SU-DHL-6 (cell line): ENCODE results near the gene THBD.

Experiments used
- H2AFZ ChIP-seq: fragments of 200-600 bp; sonication (generic); 2 replicates; pipeline ENCODE4 v1.6.1; 2014; ENCODE audit warnings: low read depth, mild to moderate bottlenecking, moderate library complexity, mixed read lengths, antibody characterized with exemption, low read length; ENCODE audit not compliant: severe bottlenecking
- H3F3A ChIP-seq: fragments of 200-600 bp; shearing (Covaris generic); 2 replicates; pipeline ENCODE4 v1.6.0; 2016; ENCODE audit warnings: antibody characterized with exemption, mild to moderate bottlenecking; ENCODE audit not compliant: insufficient read depth
- H3K27ac ChIP-seq: fragments of 200-600 bp; sonication (generic); 2 replicates; pipeline ENCODE4 v1.5.1; 2016; ENCODE audit warnings: low read depth, mild to moderate bottlenecking, low read length, moderate library complexity, mixed read lengths
- H3K27me3 ChIP-seq: fragments of 200-600 bp; sonication (generic), shearing (Covaris generic); 2 replicates; pipeline ENCODE4 v1.6.0; 2014; ENCODE audit warnings: mild to moderate bottlenecking, low read length
- H3K36me3 ChIP-seq: fragments of 200-600 bp; sonication (generic); 2 replicates; pipeline ENCODE4 v1.6.1; 2014; ENCODE audit warnings: mild to moderate bottlenecking, low read length, mixed read lengths
- H3K4me2 ChIP-seq: fragments of 300-600, 200-600 bp; shearing (Covaris generic), sonication (generic); 2 replicates; pipeline ENCODE4 v1.6.0; 2014; ENCODE audit warnings: low read length, low read depth, mild to moderate bottlenecking; ENCODE audit not compliant: poor library complexity, severe bottlenecking
- H3K4me3 ChIP-seq: fragments of 200-600 bp; sonication (generic); 2 replicates; pipeline ENCODE4 v1.5.1; 2014; ENCODE audit warnings: antibody characterized with exemption, low read length, mild to moderate bottlenecking, mixed read lengths; ENCODE audit not compliant: insufficient read depth, poor library complexity, severe bottlenecking
- H3K79me2 ChIP-seq: fragments of 200-600 bp; sonication (generic); 2 replicates; pipeline ENCODE4 v1.6.1; 2014; ENCODE audit warnings: mild to moderate bottlenecking, low read length, moderate library complexity; ENCODE audit not compliant: insufficient read depth
- H3K9ac ChIP-seq: fragments of 200-600 bp; sonication (generic); 2 replicates; pipeline ENCODE4 v1.7.0; 2014; ENCODE audit warnings: mild to moderate bottlenecking, low read length
- H3K9me2 ChIP-seq: fragments of 200-600 bp; sonication (generic); replicated peaks from 2 replicates; pipeline ENCODE4 v1.6.1; 2014; ENCODE audit warnings: low read length; ENCODE audit not compliant: insufficient read depth
- H3K9me3 ChIP-seq: fragments of 200-600 bp; sonication (generic); 2 replicates; pipeline ENCODE4 v1.6.1; 2014; ENCODE audit warnings: low read length, mixed read lengths; ENCODE audit not compliant: insufficient read depth
- H4K20me1 ChIP-seq: fragments of 200-600 bp; sonication (generic); 2 replicates; pipeline ENCODE4 v1.6.1; 2014; ENCODE audit warnings: low read depth, mild to moderate bottlenecking, antibody characterized with exemption, low read length, moderate library complexity, mixed read lengths
- CTCF ChIP-seq: fragments of 200-600 bp; sonication (generic); IDR thresholded peaks from one replicate; pipeline ENCODE4 v1.5.1; 2017; ENCODE audit warnings: antibody characterized with exemption, mild to moderate bottlenecking, low read length, moderate library complexity; ENCODE audit not compliant: insufficient read depth, poor library complexity, severe bottlenecking
- EZH2phosphoT487 ChIP-seq: fragments of 200-600 bp; sonication (generic), shearing (Covaris generic); conservative IDR thresholded peaks from 2 replicates; pipeline ENCODE4 v1.6.1; 2018; ENCODE audit warnings: mild to moderate bottlenecking, antibody characterized with exemption, low read length, moderate library complexity, mixed read lengths

The THBD gene

GRCh38 chr20:23022849-23023248 lies 26.6 kb downstream of the THBD start:
- H3F3A ChIP-seq: no peaks in the 10 kb centered on the region
- no peaks in the 10 kb centered on the region for H3K27me3 ChIP-seq
- H3K27ac ChIP-seq: no peak overlapping the region
- no peaks in the 10 kb centered on the region for H3K36me3 ChIP-seq
- no peaks in the 10 kb centered on the region for H4K20me1 ChIP-seq
- no peaks in the 10 kb centered on the region for H3K9me3 ChIP-seq
- TF ChIP-seq CTCF: no peak
- TF ChIP-seq EZH2phosphoT487: no peak
- H2AFZ ChIP-seq: no peak overlapping the region
- H3K9me2 ChIP-seq: no peaks in the 10 kb centered on the region
- H3K9ac ChIP-seq: no peak overlapping the region
- no peak overlapping the region for H3K4me2 ChIP-seq
- H3K79me2 ChIP-seq: no peaks in the 10 kb centered on the region
- no peak overlapping the region for H3K4me3 ChIP-seq

DNA sequence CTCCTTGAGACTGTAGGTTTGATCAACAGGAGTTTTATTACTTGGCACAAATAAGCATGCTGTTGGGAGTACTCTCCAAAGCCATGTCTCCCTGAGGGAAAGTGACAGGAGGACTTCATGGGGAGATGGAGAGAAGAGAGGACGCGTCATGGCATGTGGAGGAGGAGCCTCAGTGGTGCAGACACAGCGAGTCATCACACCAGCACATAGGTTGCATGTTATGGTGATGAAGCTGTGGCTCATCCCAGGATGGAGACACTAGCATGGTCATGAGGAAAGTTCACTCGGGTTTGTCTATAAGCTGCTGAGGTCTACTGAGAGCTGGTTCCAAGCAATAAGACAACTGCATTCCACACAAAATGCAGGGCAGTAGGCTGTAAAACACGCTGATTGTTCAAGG lies 27.5 kb downstream of the THBD start:
- no peaks in the 10 kb centered on the region for H3K36me3 ChIP-seq
- H3K79me2 ChIP-seq: no peaks in the 10 kb centered on the region
- no peak overlapping the region for H3K4me2 ChIP-seq
- no peaks in the 10 kb centered on the region for H3K27me3 ChIP-seq
- no peaks in the 10 kb centered on the region for H4K20me1 ChIP-seq
- no peaks in the 10 kb centered on the region for H3K9me2 ChIP-seq
- no peak overlapping the region for H3K27ac ChIP-seq
- no peak overlapping the region for H2AFZ ChIP-seq
- no peaks in the 10 kb centered on the region for H3F3A ChIP-seq
- no peaks in the 10 kb centered on the region for H3K9me3 ChIP-seq
- H3K9ac ChIP-seq: no peak overlapping the region
- H3K4me3 ChIP-seq: no peak overlapping the region
- TF ChIP-seq CTCF (no peak), EZH2phosphoT487 (no peak)

- H3K27me3 ChIP-seq: no peaks in the 10 kb centered on the region
- TF ChIP-seq EZH2phosphoT487 (no peak), CTCF (no peak)
- H3K4me2 ChIP-seq: no peak overlapping the region
- H3K36me3 ChIP-seq: no peaks in the 10 kb centered on the region
- H3K9ac ChIP-seq: no peak overlapping the region
- H3K4me3 ChIP-seq: no peak overlapping the region
- no peaks in the 10 kb centered on the region for H3K79me2 ChIP-seq
- H3K9me2 ChIP-seq: no peaks in the 10 kb centered on the region
- H3K9me3 ChIP-seq: no peaks in the 10 kb centered on the region
- no peak overlapping the region for H2AFZ ChIP-seq
- H3F3A ChIP-seq: no peaks in the 10 kb centered on the region
- no peak overlapping the region for H3K27ac ChIP-seq
- H4K20me1 ChIP-seq: no peaks in the 10 kb centered on the region
Observed at GRCh38 chr20:23021541-23021940, 27.9 kb downstream of the THBD start.
